SKM-1 treated with dmso at 0.1 percent for 144 hours (cell line): ENCODE data around the gene SFN.
A peak's percentile ranks its signal among the peaks of the same experiment; 100 is the strongest.
"Not testable (repeated sequence)": the region's sequence is repeated elsewhere in the genome, so short reads cannot be mapped to it uniquely, and the experiment has no call there.

Experiments
- DNase-seq: peaks from one replicate; lab custom pipeline; 2025; ENCODE audit not compliant: unreplicated experiment; lab: John Stamatoyannopoulos, UW

Gene SFN

DNA sequence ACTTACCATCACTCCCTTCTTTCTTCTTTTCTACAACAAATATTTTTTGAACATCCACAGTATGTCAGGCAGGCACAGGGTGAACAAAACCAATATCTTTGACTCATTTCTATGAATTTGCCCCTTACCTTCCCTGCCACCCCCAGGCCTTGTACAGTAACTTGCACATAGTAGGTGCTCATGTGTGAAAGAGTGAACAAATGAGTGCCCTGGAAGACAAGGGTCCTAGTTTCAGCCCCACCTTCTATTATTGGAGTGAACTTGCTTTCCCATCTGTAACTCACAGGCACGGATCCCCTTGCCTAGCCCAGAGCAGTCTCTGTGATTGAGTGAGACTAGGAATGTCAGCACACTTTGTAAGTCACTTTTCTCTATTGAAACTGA lies 23.6 kb upstream of the SFN start:
- no peak for DNase-seq

DNA sequence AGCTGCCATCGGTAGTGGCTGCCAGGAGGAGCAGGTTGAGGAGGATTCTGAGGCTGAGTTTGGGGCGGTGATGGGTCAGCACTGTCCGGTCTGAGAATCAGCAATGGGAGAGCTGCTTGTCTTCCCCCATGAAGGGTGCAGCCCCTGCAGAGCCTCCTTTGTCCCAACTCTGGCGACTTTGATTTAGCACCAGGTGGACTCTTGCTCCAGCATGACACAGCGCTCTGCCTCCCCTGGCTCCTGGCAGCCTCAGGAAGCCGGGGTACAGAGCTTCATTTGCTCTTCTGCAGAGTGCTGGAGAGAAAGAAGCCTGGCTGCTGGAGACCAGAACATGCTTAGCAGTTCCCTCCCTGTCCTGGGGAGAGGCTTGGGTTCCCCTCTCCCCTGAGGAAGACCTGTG lies 23.2 kb upstream of the SFN start:
- DNase-seq: no peak

DNA sequence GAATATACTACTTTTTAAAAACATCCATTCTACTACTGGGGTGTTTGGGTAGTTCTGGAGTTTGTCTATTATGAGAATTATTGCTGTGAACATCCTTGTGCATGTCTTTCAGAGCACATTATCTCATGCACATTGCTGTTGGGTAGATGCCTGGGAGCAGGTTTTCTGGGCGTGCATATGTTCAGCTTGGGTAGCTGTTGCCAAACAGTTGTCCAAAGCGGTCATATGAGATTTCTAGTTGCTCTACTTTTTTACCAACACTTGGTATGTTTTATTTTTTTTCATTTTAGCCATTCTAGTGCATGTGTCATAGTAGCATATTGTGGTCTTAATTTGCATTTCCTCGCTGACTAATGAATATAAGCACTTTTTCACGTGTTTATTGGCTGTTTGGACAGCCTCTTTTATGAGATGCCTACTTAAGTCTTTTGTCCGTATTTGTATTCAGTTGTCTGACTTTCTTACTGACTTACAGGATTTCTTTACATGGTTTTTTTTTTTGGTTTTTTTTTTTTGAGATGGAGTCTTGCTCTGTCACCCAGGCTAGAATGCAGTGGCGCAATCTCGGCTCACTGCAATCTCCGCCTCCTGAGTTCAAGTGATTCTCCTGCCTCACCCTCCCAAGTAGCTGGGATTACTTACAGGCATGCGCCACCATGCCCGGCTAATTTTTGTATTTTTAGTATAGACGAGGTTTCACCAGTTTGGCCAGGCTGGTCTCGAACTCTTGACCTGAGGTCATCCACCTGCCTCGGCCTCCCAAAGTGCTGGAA lies 18.3 kb upstream of the SFN start:
- no peak for DNase-seq

DNA sequence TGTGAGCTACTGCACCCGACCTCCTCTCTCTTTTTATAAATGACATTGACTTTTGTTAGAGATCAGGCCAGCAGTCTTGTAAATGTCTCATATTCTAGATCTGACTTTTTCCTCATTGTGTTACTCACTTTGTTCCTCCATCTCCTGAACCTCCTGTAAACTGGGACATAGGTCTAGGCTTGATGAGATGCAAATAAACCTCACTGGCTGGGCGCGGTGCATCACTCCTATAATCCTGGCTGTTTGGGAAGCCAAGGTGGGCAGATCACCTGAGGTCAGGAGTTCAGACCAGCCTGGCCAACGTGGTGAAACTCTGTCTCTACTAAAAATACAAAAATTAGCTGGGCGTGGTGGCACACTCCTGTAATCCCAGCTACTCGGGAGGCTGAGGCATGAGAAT lies 15.1 kb upstream of the SFN start:
- DNase-seq: not testable (repeated sequence)

DNA sequence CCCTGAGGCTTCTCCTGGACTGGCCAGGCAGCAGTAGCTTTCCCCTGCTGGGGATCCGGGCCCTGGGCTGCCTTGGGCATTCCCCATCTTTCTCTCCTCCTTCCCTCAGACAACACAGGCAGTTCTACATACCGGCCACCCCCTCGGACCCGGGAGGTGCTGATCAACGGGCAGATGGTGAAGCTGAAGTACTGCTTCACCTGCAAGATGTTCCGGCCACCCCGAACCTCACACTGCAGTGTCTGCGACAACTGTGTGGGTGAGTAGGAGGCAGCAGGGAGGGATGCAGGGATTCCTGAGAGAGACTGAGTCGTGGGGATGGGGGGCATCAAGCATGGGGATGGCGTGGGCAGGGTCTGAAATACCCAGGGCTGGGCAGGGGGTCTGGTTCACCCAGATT lies 14.4 kb upstream of the SFN start:
- no peak for DNase-seq

DNA sequence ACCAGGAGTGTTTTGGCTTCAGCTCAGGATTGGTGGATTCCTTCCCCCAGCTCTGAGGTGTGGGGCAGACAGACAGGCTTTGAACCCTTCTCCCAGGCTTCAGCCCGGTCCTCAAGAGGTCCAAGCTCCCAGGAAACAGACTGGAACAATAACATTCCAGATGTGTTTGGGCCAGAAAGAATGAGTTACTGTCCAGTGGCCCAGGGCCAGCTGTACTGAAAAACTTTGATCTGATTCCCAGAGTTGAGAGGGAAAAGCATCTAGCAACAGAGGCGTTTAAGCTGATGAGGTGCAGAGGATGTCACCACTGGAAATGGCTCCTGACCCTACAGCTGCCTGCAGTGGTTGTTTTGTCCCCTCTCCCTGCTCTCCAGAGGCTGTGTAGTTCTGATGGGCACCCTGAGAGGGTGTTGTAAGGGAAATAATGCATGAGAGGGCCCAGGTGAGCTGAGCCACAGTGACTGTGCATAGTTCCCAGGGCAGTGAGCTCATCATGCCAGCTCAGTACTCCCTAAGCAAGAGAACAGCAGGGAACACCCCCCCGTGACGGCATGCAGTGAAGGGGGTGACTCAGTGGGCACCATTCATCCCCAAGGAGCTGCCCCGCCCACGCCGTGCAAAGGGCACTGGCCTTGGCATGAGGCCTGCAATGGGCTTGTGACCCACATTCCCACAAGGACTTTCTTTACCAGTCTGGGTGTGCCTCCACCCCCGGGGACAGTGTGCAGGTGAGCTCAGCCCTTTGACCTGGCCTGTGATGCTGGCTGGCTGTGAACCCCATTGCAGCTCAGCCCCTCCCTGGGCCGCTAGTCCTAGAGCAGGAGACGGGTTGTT lies 13.8 kb upstream of the SFN start:
- no peak for DNase-seq

DNA sequence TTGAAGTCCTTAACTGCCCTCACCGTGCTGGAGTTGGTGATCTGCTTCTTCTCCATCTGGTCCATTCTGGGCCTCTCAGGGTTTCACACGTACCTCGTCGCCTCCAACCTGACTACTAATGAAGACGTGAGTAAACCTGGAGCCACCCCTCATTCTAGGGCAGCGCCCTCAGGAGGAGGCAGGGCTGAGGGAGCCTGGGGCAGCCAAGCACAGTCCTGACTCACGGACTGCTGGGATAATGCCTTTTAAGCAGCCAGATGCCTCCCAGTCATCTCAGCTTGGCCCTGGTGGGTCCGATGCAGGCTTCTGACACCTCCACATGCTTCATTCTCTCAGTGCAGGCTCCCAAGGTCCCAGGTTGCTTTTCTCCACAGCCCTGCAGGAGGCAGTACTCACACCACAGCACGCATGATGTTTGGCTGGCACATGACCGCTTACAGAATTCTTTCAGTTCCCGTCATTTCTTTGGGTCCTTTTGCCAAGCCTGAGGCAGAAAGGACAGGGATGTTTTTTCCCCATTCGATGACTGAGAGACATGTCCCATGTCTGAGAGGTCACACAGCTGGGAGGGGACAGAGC lies 11.8 kb upstream of the SFN start:
- DNase-seq: no peak

DNA sequence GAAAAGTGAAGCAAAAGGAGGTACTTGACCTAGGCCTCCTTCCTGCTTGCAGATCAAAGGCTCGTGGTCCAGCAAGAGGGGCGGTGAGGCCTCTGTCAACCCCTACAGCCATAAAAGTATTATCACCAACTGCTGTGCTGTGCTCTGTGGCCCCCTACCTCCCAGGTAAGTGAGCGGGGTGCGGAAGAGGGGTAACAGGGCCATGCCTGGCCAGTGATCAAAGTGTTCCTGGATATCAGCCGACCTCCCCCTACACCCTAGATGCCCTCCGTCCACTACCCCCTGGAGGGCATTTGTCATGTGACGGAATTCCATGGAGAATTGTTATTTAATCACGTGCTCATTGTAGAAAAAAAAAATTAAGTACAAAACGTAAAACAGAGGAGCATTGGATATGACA lies 10.2 kb upstream of the SFN start:
- DNase-seq: no peak

DNA sequence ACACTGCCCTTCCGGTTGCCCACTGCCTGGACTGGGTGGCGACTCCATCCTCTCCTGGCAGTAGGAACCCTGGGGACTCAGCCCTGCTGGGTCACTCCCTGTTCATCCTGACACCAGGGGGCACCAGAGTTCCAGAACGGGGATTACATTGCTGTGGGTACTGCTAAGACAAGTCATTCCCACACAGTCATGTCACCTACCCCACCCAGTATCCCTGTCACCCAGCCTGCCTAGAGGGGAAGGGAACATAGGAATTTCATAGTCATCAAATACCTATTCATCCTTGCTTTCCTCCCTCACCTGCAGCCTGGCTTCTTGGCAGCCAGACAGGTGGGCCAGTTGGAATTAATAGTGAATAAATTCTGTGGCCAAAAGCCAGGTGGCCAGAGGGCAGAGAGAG lies 9.8 kb upstream of the SFN start:
- peak; percentile 68 for DNase-seq

DNA sequence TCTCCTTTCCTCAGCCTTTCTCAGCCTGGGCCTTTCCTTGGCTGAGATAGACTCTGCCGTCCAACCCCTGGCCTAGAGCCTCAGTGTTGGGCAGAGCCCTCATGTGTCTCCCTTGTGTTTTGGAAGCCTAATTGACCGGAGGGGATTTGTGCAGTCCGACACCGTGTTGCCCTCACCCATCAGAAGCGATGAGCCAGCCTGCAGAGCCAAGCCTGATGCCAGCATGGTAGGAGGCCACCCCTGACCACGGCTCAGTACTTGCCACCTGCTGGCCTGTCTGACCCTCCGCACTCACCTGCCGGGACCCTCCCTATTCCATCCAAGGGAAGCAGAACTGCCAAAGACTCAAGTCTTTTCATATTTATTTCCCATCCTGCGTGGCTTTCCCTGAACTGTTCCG lies 9.3 kb upstream of the SFN start:
- no peak for DNase-seq

DNA sequence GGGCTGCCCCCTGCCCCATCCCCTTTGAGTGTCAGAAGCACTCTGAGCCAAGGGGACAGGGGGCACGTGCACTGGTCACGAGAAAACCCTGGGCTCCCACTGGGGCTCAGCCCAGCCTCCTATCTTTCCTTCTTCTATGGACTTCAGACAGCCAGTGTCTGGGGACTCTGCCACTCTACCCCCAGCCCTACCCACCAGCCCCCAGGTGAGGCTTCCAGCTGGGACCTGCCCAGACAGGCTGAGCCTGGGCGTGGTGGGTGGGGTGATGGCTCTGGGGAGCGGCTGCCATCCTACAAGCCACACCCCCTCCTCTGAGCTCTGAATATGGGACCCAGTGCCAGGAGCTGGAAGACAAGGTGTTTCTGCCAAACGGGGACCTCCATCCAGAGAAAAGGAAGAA lies 8.0 kb upstream of the SFN start:
- no peak for DNase-seq

DNA sequence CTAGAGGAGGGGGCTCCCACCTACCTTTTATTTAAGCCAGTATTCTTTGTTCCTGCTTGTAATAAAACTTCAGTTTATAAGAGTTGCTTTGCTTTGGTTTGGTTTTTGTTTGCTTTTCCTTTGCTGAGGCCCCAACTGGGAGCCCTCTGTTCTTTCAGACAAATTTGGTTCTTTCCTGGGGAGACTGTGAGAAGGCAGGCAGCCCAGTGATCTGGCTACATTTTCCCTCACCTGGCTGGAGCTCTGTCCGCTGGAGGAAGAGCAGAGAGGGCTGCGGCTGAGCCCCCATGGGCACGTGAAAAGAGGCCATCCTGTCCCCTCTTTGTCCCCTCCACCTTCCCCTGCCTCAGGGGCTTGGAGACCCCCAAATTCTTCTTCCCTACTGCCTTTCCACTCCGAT lies 7.3 kb upstream of the SFN start:
- DNase-seq: no peak

DNA sequence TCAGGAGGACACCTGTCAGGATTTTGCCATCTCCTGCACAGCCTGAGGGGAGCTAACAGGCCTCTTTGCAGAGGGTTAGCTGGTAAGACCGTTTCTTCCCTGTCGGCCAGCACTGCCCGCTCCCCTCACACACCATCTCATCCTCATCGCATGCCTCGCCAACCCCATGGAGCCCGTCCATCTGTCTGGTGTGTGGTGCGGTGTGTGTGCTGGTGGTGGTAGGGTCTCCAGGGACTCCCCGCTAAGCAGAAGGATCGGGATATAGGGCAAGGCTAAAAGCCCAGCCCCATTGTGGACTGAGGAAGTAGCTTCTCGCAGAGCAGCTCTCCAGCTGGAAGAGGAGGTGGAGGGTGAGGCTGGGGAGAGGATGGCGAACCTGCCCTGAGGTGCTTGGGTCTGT lies 6.8 kb upstream of the SFN start:
- no peak for DNase-seq

DNA sequence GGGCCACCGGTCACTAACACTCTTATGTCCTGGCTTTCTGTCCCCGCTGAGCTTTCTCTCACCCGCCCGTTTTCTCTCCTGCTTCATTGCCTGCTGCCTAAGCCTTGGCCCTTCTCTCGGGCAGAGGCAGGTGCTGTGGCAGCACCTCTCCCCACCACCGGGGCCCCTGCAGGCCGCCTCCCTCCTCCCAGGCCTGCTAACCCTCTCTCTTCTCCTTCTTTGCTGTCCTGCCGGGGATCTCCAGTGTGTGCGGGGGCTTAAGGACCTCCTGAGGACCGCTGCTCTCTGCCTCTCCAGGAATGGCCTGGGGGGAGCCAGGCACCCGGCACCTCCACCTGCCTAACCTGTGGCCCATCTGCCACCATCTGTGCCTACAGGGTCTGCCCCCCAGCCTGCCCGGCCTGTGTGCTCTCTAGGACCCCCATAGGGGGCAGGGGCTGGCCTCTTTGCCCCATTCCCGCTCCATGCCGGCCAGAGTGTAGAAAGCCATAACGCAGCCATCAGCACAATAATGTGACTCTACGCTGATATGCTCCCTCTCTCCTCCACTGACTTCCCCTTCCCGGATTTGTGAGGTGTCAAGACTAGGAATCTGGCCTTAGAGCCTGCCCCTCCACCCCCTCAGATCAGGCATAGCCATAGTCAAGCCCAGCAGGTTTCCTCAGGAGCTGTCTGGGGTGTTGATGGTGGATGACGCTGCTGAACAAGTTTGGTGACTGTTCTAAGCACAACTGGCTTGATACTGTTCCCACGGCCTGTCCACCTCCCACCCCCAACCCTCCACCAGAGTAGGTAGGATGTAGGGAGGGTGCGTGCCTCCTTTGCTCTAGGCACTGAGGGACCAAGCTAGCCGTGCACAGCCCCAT lies 6.1 kb upstream of the SFN start:
- DNase-seq: no peak

DNA sequence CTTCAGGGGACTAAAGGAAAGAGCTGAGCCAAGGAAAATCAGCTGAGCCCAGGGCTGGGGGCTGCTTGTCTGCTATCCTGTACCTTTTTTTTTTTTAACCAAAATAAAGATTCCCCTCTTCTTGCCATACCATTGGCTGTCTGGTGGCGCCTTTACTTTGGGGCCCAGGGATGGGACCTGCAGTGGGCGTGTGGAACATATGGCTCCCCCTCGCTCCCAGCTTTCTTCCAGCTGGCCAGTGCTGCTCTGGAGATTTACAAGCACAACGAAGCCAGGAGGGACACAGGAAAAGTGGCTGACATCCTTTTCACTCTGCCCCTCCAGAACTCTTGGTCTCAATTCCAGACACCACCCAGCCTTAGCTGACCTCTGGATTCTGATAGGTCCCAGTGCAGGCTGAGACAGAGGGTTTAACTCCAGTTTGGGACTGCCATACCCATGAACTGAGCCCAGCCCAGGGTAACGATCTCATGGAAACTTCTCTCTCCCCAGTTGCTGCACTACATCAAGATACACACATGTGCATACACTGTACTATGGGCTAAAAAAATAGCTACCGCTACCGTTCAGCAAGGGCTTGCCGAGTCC lies 5.4 kb upstream of the SFN start:
- no peak for DNase-seq

DNA sequence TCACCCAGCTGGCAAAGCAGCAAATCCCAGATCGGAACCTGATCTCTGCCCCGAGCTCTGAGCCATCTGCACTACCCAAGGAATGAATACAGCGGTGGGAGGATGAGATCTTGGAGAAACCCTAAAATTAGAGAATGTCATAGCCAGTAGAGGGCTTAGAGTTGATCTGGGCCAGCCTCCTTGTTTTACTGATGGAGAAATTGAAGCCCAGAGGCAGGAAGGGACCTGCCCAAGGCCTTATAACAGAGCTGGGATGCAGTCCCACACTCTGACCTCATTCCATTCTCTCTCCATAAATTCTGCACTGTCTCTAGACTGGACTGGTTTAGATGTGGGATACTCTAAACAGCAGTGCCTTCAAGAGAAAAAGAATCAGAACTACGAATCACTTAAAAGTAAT lies 4.8 kb upstream of the SFN start:
- no peak for DNase-seq

DNA sequence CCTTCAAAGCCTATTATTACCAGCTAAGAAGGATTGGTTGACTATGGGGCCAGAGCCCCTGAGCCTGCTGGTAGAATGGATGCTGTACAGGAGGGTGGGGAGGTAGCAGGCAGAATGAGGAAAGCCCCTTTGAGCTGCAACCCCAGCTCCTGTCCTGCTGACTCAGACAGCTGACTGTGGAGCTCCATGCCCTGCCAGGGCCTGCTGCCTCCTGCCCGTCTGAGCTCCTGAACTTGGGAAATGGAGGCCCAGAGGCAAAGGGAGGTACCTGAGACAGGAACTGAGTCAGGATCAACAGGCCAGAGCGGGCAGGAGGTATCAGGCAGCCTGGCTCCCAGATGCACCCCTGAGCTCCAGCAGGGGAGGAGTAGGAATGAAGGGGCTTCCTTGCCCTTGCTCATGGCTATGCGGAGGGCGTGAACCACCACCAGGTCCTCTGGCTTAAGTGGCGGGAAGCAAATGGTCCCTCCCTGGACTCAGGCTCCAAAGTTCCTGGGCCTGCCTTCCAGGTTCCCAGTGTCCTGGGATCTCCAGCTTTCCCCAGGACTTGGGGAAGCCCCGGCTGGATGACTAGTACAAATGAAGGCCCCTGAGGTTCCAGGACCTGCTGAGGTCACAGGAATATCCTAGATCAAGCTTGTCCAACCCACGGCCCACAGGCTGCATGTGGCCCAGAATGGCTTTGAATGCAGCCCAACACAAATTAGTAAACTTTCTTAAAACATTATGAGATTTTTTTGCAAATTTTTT lies 3.9 kb upstream of the SFN start:
- DNase-seq: no peak

DNA sequence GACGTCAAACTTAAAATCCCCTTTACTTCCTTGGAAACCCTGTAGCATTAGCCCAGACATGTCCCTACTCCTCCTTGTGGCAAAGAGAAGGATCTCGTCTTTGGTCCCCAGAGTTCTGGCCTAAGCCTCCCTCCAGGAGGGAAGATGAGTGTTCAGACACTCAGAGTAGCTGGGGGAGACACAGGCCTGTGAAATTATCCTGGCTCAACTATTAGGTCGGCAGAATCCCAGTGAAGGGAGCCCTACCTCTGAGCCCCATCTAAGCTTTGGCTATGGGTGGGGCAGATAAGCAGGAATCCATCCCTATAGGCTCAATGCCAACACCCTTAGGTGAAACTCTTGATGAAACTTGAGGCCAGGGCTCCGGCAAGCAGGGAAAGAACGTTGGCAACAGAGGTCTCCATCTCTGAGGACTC lies 1.7 kb upstream of the SFN start:
- peak; percentile 1 for DNase-seq

DNA sequence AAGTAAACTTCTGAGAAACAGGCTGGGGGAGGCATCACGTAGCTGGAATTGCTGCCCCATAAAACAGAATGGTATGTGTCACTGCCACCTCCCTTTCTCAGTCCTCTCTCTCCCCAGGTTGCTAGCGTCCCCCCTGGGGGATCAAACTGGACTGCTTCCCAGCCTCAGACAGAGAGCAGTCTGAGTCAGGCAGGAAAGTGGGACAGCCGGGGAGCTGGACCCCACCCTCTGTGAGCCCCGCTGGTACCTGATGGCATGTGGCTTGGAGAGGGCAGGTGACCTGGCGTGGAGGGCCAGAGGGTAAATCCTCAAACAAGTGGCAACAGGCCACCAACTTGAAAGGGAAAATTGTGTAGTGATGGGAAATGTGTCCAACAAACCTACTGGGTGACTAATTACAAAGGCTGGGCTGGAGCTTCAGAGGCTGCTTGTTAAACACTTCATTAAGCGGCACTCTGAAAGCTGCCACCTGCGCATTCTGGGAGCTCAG lies 1.0 kb upstream of the SFN start:
- no peak for DNase-seq

DNA sequence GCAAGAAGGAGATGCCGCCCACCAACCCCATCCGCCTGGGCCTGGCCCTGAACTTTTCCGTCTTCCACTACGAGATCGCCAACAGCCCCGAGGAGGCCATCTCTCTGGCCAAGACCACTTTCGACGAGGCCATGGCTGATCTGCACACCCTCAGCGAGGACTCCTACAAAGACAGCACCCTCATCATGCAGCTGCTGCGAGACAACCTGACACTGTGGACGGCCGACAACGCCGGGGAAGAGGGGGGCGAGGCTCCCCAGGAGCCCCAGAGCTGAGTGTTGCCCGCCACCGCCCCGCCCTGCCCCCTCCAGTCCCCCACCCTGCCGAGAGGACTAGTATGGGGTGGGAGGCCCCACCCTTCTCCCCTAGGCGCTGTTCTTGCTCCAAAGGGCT lies 732 bp downstream of the SFN start:
- no peak for DNase-seq
